ENCODE results near the gene C20orf96.

Gene C20orf96

GRCh38 chr20:295804-296203 lies 5.3 kb upstream of the C20orf96 start:
- no peak for TF ChIP-seq CTCF (IDR thresholded peaks at IDR 0.05; ENCODE audit: low read depth, low read length, missing control alignments)
- DNase-seq (ENCODE audit: low read depth): no peak
- in situ Hi-C loops (cut with HindIII; ENCODE audit: low sequenced_read_pairs): no loop called here
- no peak overlapping the region for H3K4me3 ChIP-seq (ENCODE audit: low read depth, low read length)

DNA sequence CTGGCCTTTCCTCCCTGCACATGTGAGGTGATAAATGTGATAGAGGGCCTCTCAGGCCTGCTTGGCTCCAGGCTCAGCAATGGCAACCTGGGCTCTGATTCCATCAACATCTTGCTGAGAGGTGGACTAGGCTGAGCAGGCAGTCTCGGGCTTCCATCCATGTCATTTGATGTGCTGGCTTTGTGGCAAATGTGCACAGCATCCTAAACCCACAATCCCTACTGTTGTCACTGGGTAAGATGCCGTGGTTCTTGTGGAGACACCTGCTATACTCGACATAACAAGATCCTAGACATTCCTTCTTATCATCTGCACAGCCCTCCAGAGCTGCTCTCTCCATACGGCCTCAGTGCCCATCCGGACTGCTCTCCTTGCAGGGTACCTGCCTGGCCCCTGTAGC lies 4.1 kb upstream of the C20orf96 start:
- DNase-seq (ENCODE audit: low read depth): no peak
- in situ Hi-C loops (cut with HindIII; ENCODE audit: low sequenced_read_pairs): no loop called here
- no peak overlapping the region for H3K4me3 ChIP-seq (ENCODE audit: low read depth, low read length)
- no peak for TF ChIP-seq CTCF (IDR thresholded peaks at IDR 0.05; ENCODE audit: low read depth, low read length, missing control alignments)

DNA sequence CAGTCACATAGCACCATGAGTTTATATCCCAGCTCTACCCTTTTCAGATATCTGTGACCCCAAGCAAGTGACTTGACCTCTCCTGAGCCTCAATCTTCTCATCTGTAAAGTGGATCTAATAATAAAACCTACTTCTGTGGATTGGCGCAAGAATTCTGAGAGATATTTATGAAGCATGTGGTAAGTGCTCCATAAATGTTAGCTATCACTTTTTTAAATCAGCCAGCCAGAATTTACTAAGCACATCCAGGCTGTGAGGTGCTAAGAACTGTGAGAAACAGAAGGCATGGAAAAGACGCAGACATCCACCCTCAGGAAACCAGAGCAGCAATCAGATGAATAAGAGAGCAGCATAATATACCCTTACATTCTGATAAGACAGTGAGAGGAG lies 862 bp downstream of the C20orf96 start:
- peak overlapping the region; percentile 86 for H3K4me3 ChIP-seq (ENCODE audit: low read depth, low read length)
- no peak for DNase-seq (ENCODE audit: low read depth)
- in situ Hi-C loops (cut with HindIII; ENCODE audit: low sequenced_read_pairs): no loop called here
- TF ChIP-seq CTCF (IDR thresholded peaks at IDR 0.05; ENCODE audit: low read depth, low read length, missing control alignments): no peak

GRCh38 chr20:288956-289692 lies 1.4 kb downstream of the C20orf96 start:
- no peak for TF ChIP-seq CTCF (IDR thresholded peaks at IDR 0.05; ENCODE audit: low read depth, low read length, missing control alignments)
- DNase-seq (ENCODE audit: low read depth): no peak
- in situ Hi-C loops (cut with HindIII; ENCODE audit: low sequenced_read_pairs): no loop called here
- H3K4me3 ChIP-seq (ENCODE audit: low read depth, low read length): peak overlapping the region; percentile 86

DNA sequence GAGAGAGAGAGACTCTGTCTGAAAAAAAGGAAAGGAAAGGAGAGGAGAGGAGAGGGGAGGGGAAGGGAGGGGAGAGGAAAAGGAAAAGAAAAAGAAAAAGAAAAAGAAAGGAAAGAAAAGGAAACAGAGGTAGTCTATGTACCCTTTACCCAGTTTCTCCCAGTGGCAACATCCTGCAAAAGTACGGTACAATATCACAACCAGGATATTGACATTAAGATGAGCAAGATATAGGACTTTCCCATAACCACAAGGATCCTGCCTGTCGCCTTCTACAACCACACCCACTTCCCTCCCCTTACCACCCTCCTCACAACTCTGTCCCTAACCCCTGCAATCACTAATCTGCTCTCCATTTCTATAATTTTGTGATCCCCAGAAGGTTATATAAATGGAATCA lies 4.0 kb downstream of the C20orf96 start:
- no peak for DNase-seq (ENCODE audit: low read depth)
- in situ Hi-C loops (cut with HindIII; ENCODE audit: low sequenced_read_pairs): no loop called here
- no peak overlapping the region for H3K4me3 ChIP-seq (ENCODE audit: low read depth, low read length)
- no peak for TF ChIP-seq CTCF (IDR thresholded peaks at IDR 0.05; ENCODE audit: low read depth, low read length, missing control alignments)

DNA sequence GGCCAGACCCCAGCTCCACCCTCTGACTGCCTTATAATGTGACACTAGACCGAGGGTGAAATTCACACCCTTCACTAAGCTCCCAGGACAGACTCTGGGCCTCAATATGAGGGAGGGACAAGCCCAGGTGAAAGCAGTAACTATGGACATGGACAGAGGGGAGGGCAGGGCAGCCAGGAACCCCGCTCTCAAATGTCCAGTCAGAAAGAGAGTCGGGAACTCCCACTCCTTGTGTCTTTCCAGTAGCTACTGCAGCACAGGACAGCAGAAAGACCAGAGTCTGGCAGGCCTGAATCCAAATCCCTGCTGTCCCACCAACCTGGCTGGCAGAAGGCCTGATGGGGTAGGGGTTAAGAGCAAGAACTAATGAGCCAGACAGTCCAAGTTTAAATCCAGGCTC lies 6.4 kb downstream of the C20orf96 start:
- no peak overlapping the region for H3K4me3 ChIP-seq (ENCODE audit: low read depth, low read length)
- in situ Hi-C loops (cut with HindIII; ENCODE audit: low sequenced_read_pairs): no loop called here
- no peak for DNase-seq (ENCODE audit: low read depth)
- TF ChIP-seq CTCF (IDR thresholded peaks at IDR 0.05; ENCODE audit: low read depth, low read length, missing control alignments): no peak

Data from astrocyte of the cerebellum (primary cell).